HepG2 (cell line): ENCODE measurements around the gene SATB2. TPM values are rescaled to one million over a fixed set of nuclear protein-coding genes. Genes with fewer than 3 reads are reported as not detected.

Source experiments
- ATAC-seq: fragments of 200-7000 bp; cut with Tn5 transposase; 3 replicates; pipeline ENCODE4 v1.9.1; 2020; ENCODE audit warnings: mild to moderate bottlenecking, moderate library complexity
- BruUV-seq: library from RNA; stranded (reverse); fragments of 400-500 nt; replicated peaks from 2 replicates; lab custom pipeline; 2021; lab: Mats Ljungman, UMichigan
- CTCF ChIA-PET: fragments of 300-600 bp; formaldehyde crosslinking; extraction: SDS; loops from one replicate; lab custom pipeline; 2021; ENCODE audit warnings: low total read pairs, inconsistent platforms, low intra/inter-chr PET ratio; lab: Yijun Ruan, JAX
- POLR2A ChIA-PET: fragments of 350-600 bp; sonication (Branson Sonifier 250); formaldehyde crosslinking; loops from one replicate; lab custom pipeline; 2020; ENCODE audit warnings: antibody characterized with exemption, inconsistent platforms; lab: Yijun Ruan, JAX
- DNase-seq: peaks from one replicate; pipeline ENCODE4 v3.0.0-alpha.2; 2015; ENCODE audit warnings: low spot score
- FAIRE-seq: peaks from 3 replicates; lab custom pipeline; 2011; peaks lifted over from hg19 to GRCh38; lab: Jason Lieb, UNC
- H2AFZ ChIP-seq: one replicate; pipeline ENCODE4 v1.6.1; 2011; ENCODE audit warnings: low read length, inconsistent platforms
- H3K27ac ChIP-seq: fragments of 300-600 bp; 3 replicates; pipeline ENCODE4 v1.8.0; 2011; ENCODE audit warnings: mixed run types, mild to moderate bottlenecking, mixed read lengths, low read length, inconsistent platforms; ENCODE audit not compliant: insufficient read depth; ENCODE audit errors: extremely low read length
- H3K27me3 ChIP-seq, 2 experiments: fragments of 200-600 bp in 1 of 2; 2 replicates in 1 of 2; 3 replicates in 1 of 2; pipeline versions ENCODE4 v1.6.0 to v1.8.0; 2011; ENCODE audit warnings: low read length in 2 of 2, mild to moderate bottlenecking in 2 of 2, moderate library complexity in 2 of 2, inconsistent platforms in 1 of 2; ENCODE audit not compliant: insufficient read depth in 2 of 2, control insufficient read depth in 1 of 2
- H3K36me3 ChIP-seq, 2 experiments: fragments of 200-600 bp in 1 of 2; replicated peaks in 1 of 2; 2 replicates in 1 of 2; 3 replicates in 1 of 2; pipeline versions ENCODE4 v1.5.1 to v1.8.0; 2011; ENCODE audit warnings: low read length in 2 of 2, inconsistent platforms in 1 of 2; ENCODE audit not compliant: insufficient read depth in 2 of 2, control insufficient read depth in 1 of 2
- H3K4me1 ChIP-seq: 2 replicates; pipeline ENCODE4 v1.5.1; 2012; ENCODE audit warnings: low read length, inconsistent platforms; ENCODE audit not compliant: insufficient read depth
- H3K4me2 ChIP-seq: 2 replicates; pipeline ENCODE4 v1.6.0; 2011; ENCODE audit warnings: low read depth, low read length, inconsistent platforms
- H3K4me3 ChIP-seq, 3 experiments: fragments of 200-600 bp in 1 of 3; sonication (generic), shearing (Covaris generic) in 1 of 3; replicated peaks in 1 of 3; 2 replicates each; pipeline ENCODE4 v1.5.1; 2011 to 2016; ENCODE audit warnings: low read length in 3 of 3, inconsistent platforms in 2 of 3, low read depth in 2 of 3, mild to moderate bottlenecking in 2 of 3, control low read depth in 1 of 3, mixed read lengths in 1 of 3; ENCODE audit not compliant: insufficient read depth in 1 of 3
- H3K79me2 ChIP-seq: one replicate; pipeline ENCODE4 v1.6.1; 2011; ENCODE audit warnings: low read length, inconsistent platforms; ENCODE audit not compliant: insufficient read depth
- H3K9ac ChIP-seq: 2 replicates; pipeline ENCODE4 v1.6.0; 2011; ENCODE audit warnings: mild to moderate bottlenecking, low read depth, low read length, inconsistent platforms; ENCODE audit not compliant: insufficient read depth
- H3K9me3 ChIP-seq: 2 replicates; pipeline ENCODE4 v1.5.1; 2012; ENCODE audit warnings: mild to moderate bottlenecking, low read length
- H4K20me1 ChIP-seq: 2 replicates; pipeline ENCODE4 v1.6.0; 2011; ENCODE audit warnings: inconsistent platforms, mild to moderate bottlenecking, low read length, moderate library complexity; ENCODE audit not compliant: insufficient read depth
- CEBPB ChIP-seq: IDR thresholded peaks from 2 replicates; pipeline ENCODE4 v1.6.1; 2011; ENCODE audit warnings: low read depth, low read length, improper control_type of control experiment, borderline replicate concordance
- CHCHD3 ChIP-seq: sonication (generic); formaldehyde crosslinking; IDR thresholded peaks from 2 replicates; pipeline ENCODE4 v1.8.0; 2022; ENCODE audit warnings: mild to moderate bottlenecking, missing genetic modification reagents, moderate library complexity
- DRAP1 ChIP-seq: IDR thresholded peaks from 2 replicates; pipeline ENCODE4 v1.6.1; 2016; ENCODE audit warnings: missing genetic modification reagents, missing compliant biosample characterization
- HBP1 ChIP-seq: IDR thresholded peaks from 2 replicates; pipeline ENCODE4 v1.6.1; 2016; ENCODE audit warnings: low read depth, control low read depth
- JDP2 ChIP-seq: sonication (generic); formaldehyde crosslinking; IDR thresholded peaks from 2 replicates; pipeline ENCODE4 v1.8.1; 2022; ENCODE audit warnings: missing genetic modification reagents, borderline replicate concordance
- MAFF ChIP-seq: IDR thresholded peaks from 2 replicates; pipeline ENCODE4 v1.6.1; 2011; ENCODE audit warnings: low read depth, low read length, improper control_type of control experiment
- MAFK ChIP-seq, 2 experiments: IDR thresholded peaks in 1 of 2; conservative IDR thresholded peaks in 1 of 2; 2 replicates each; pipeline ENCODE4 v1.6.1; 2011; ENCODE audit warnings: improper control_type of control experiment in 2 of 2, low read length in 2 of 2
- MAZ ChIP-seq, 2 experiments: sonication (generic) in 1 of 2; formaldehyde crosslinking in 1 of 2; IDR thresholded peaks; 2 replicates each; pipeline versions ENCODE4 v1.5.0 to v1.6.1; 2012 to 2020; ENCODE audit warnings: low read depth in 2 of 2, mild to moderate bottlenecking in 2 of 2, borderline replicate concordance in 1 of 2, improper control_type of control experiment in 1 of 2, low read length in 1 of 2, missing genetic modification reagents in 1 of 2, moderate library complexity in 1 of 2
- ZNF232 ChIP-seq: sonication (generic); formaldehyde crosslinking; IDR thresholded peaks from 2 replicates; pipeline ENCODE4 v1.4.0; 2020; ENCODE audit warnings: missing genetic modification reagents, borderline replicate concordance
- ZNF430 ChIP-seq: sonication (generic); formaldehyde crosslinking; IDR thresholded peaks from 2 replicates; pipeline ENCODE4 v1.9.0; 2021; ENCODE audit warnings: mild to moderate bottlenecking, missing genetic modification reagents
- ZNF776 ChIP-seq: sonication (generic); formaldehyde crosslinking; IDR thresholded peaks from 2 replicates; pipeline ENCODE4 v1.4.0; 2020; ENCODE audit warnings: mild to moderate bottlenecking, missing genetic modification reagents
- ZSCAN29 ChIP-seq: sonication (generic); formaldehyde crosslinking; conservative IDR thresholded peaks from 2 replicates; pipeline ENCODE4 v1.4.0; 2020; ENCODE audit warnings: mild to moderate bottlenecking, missing genetic modification reagents
- WGBS: methylation state at CpG from one replicate; pipeline ENCODE4 v1.1.6; 2017; ENCODE audit warnings: low lambda C conversion rate; 5-methylcytosine and 5-hydroxymethylcytosine counted together
- in situ Hi-C: cut with HindIII; loops from 2 replicates; pipeline ENCODE4 v1.10.0; 2017; ENCODE audit warnings: low pct_unique_long_range_greater_than_20kb; ENCODE audit not compliant: extremely low pct_ligation_motif_present
- intact Hi-C: fragments of 100-400 bp; cut with micrococcal nuclease; formaldehyde crosslinking; loops from one replicate; pipeline ENCODE4 v1.10.0; 2022; ENCODE audit not compliant: unreplicated experiment
- polyA plus RNA-seq, 8 experiments: library from polyadenylated mRNA; depleted of rRNA in 3 of 8; stranded (reverse) in 7 of 8; unstranded in 1 of 8; fragments of >200 nt; fragmentation: Illumina TruSeq in 4 of 8; extraction: Trizol in 4 of 8; gene quantifications; 2 replicates each; pipeline versions ENCODE4 v1.2.1 to v1.2.3, GENCODE V29; 2011 to 2016; ENCODE audit warnings: low read depth in 4 of 8, missing spikeins in 1 of 8, mixed read lengths in 1 of 8; ENCODE audit not compliant: insufficient read depth in 1 of 8
- total RNA-seq, 5 experiments: library from RNA; depleted of rRNA; stranded (reverse); fragments of >200 nt; fragmentation: Illumina TruSeq; extraction: Trizol; gene quantifications; 2 replicates each; pipeline ENCODE4 v1.2.3, GENCODE V29; 2016; ENCODE audit warnings: low read depth in 1 of 5

The SATB2 gene
- total and polyA plus RNA-seq, 2 of the 13 experiments (the other 11 are each of a cell fraction or from before 2014, with no cell fraction given), result 2.5 to 5.5 TPM

- WGBS, result 52% methylated on average over 1 of the region's 1 CpG
- in situ Hi-C loops (no loop called here), intact Hi-C loops (no loop called here)
- no peak for FAIRE-seq
- Histone ChIP-seq H3K9ac (no peak overlapping the region), H3K4me1 (no peaks in the 10 kb centered on the region), H3K79me2 (no peaks in the 10 kb centered on the region), H4K20me1 (no peaks in the 10 kb centered on the region), H3K9me3 (no peaks in the 10 kb centered on the region), H3K4me3 (no peak overlapping the region), H3K27me3 (no peaks in the 10 kb centered on the region), H3K27ac (no peak overlapping the region), H3K36me3 (no peaks in the 10 kb centered on the region), H2AFZ (no peak overlapping the region), H3K4me2 (no peak overlapping the region)
- no peak for ATAC-seq
- BruUV-seq, result no TSS peak
- CTCF ChIA-PET, result no interaction called here
- POLR2A ChIA-PET, result no interaction called here
- TF ChIP-seq ZSCAN29 (CRISPR knock-in tag) (no peak), MAFK (conservative IDR thresholded peaks at IDR 0.05 in 1 of 2, IDR thresholded peaks at IDR 0.05 in 1 of 2; ENCODE audit: low read length in 2 of 2) (peak; percentile 74 to 88), CEBPB (no peak), JDP2 (no peak), ZNF232 (CRISPR knock-in tag) (no peak), MAZ (IDR thresholded peaks at IDR 0.05; ENCODE audit: borderline replicate concordance, low read depth, low read length) (no peak), MAZ (CRISPR knock-in tag; IDR thresholded peaks at IDR 0.05; ENCODE audit: low read depth) (no peak), HBP1 (CRISPR knock-in tag) (no peak), DRAP1 (CRISPR knock-in tag) (no peak), CHCHD3 (CRISPR knock-in tag) (no peak), MAFF (peak; percentile 74), ZNF776 (CRISPR knock-in tag) (no peak), ZNF430 (no peak)
- no peak for DNase-seq
Measured at GRCh38 chr2:199325881-199326280, 131.9 kb downstream of the SATB2 start.
